Stimulated activated CD4-positive, alpha-beta T cell treated with anti-CD3 and anti-CD28 coated beads, TNF-alpha, amount 100 ng/mL, for 1 hour (primary cell): ENCODE data around the gene APBA1.

Experiments
- DNase-seq, 3 donors: peaks; one replicate each; pipeline ENCODE4 v3.0.0-alpha.2; 2020; ENCODE audit warnings: low read depth in 3 of 3, low spot score in 1 of 3

Gene APBA1

GRCh38 chr9:69658987-69659675 lies 13.0 kb downstream of the APBA1 start:
- no peak for DNase-seq

- no peak for DNase-seq
Measured at GRCh38 chr9:69657269-69657668, 14.9 kb downstream of the APBA1 start.

- no peak for DNase-seq
Measured at GRCh38 chr9:69655065-69655464, 17.1 kb downstream of the APBA1 start.

- DNase-seq: no peak
Measured at GRCh38 chr9:69653261-69653660, 18.9 kb downstream of the APBA1 start.

- no peak for DNase-seq
Measured at GRCh38 chr9:69649566-69650250, 22.5 kb downstream of the APBA1 start.

- no peak for DNase-seq
Measured at GRCh38 chr9:69647804-69648203, 24.4 kb downstream of the APBA1 start.

- DNase-seq: no peak
Measured at GRCh38 chr9:69646810-69647209, 25.4 kb downstream of the APBA1 start.

- DNase-seq: no peak
Measured at GRCh38 chr9:69645488-69645887, 26.7 kb downstream of the APBA1 start.

- DNase-seq: no peak
Measured at GRCh38 chr9:69643098-69643497, 29.1 kb downstream of the APBA1 start.

GRCh38 chr9:69637817-69638200 lies 34.4 kb downstream of the APBA1 start:
- DNase-seq: no peak

- no peak for DNase-seq
Measured at GRCh38 chr9:69637193-69637816, 34.9 kb downstream of the APBA1 start.

GRCh38 chr9:69633716-69634115 lies 38.5 kb downstream of the APBA1 start:
- no peak for DNase-seq

GRCh38 chr9:69632768-69633167 lies 39.4 kb downstream of the APBA1 start:
- DNase-seq: no peak

GRCh38 chr9:69627281-69627680 lies 44.9 kb downstream of the APBA1 start:
- no peak for DNase-seq

GRCh38 chr9:69623276-69623675 lies 48.9 kb downstream of the APBA1 start:
- DNase-seq: no peak

GRCh38 chr9:69622676-69623075 lies 49.5 kb downstream of the APBA1 start:
- no peak for DNase-seq

- DNase-seq: no peak
Measured at GRCh38 chr9:69621730-69622460, 50.3 kb downstream of the APBA1 start.

- DNase-seq: no peak
Measured at GRCh38 chr9:69620731-69621130, 51.4 kb downstream of the APBA1 start.

GRCh38 chr9:69619233-69619632 lies 52.9 kb downstream of the APBA1 start:
- no peak for DNase-seq

GRCh38 chr9:69617006-69617405 lies 55.2 kb downstream of the APBA1 start:
- DNase-seq: no peak

GRCh38 chr9:69615880-69616279 lies 56.3 kb downstream of the APBA1 start:
- DNase-seq: no peak

GRCh38 chr9:69611221-69611620 lies 61.0 kb downstream of the APBA1 start:
- DNase-seq: no peak
